Upper lobe of right lung (tissue), 1 donor: ENCODE data around the gene NDUFAF8. TPM values are rescaled to one million over a fixed set of nuclear protein-coding genes. Genes with fewer than 3 reads are reported as not detected.
"Not testable (repeated sequence)": the region's sequence is repeated elsewhere in the genome, so short reads cannot be mapped to it uniquely, and the experiment has no call there.

Experiments
- ATAC-seq: fragments of 200-7000 bp; cut with Tn5 transposase; one replicate; pipeline ENCODE4 v1.9.1; 2020; ENCODE audit warnings: mild to moderate bottlenecking, moderate library complexity
- DNase-seq: peaks from one replicate; pipeline ENCODE4 v3.0.0-alpha.2; 2020
- H3K27ac ChIP-seq: fragments of 200-600 bp; one replicate; pipeline ENCODE4 v1.8.0; 2022
- H3K27me3 ChIP-seq: fragments of 200-600 bp; one replicate; pipeline ENCODE4 v1.8.0; 2022; ENCODE audit warnings: mild to moderate bottlenecking
- H3K36me3 ChIP-seq: fragments of 200-600 bp; one replicate; pipeline ENCODE4 v1.8.0; 2022
- H3K4me1 ChIP-seq: fragments of 200-600 bp; one replicate; pipeline ENCODE4 v1.8.0; 2022
- H3K4me3 ChIP-seq: fragments of 200-600 bp; one replicate; pipeline ENCODE4 v1.8.0; 2022; ENCODE audit warnings: mild to moderate bottlenecking
- H3K9me3 ChIP-seq: fragments of 200-600 bp; one replicate; pipeline ENCODE4 v1.8.0; 2022
- CTCF ChIP-seq: fragments of 200-600 bp; IDR thresholded peaks from one replicate; pipeline ENCODE4 v1.8.0; 2022; ENCODE audit warnings: antibody characterized with exemption
- intact Hi-C: fragments of 100-400 bp; cut with DNase I; formaldehyde crosslinking; loops from one replicate; pipeline ENCODE4 v1.11.0; 2022
- total RNA-seq: library from RNA; stranded (reverse); fragmentation: NEBNext Ultra II Directional; extraction: Animal tissue kit (Norgen Biotek cat#: 25700); gene quantifications from one replicate; pipeline ENCODE4 v1.2.1, GENCODE V29; 2021
- donor health status: DM: no; HTN: yes; CAD: no; lungs with severe emphysema.

The NDUFAF8 gene
- total RNA-seq, 1 donor from 2014 or later = 32.6 TPM

- peak; percentile 1 for ATAC-seq
- H3K4me1 ChIP-seq = peaks cover 16% of the 10 kb centered on the region
- no peak overlapping the region for H3K27ac ChIP-seq
- no peaks in the 10 kb centered on the region for H3K27me3 ChIP-seq
- TF ChIP-seq CTCF = no peak
- H3K4me3 ChIP-seq = peak overlapping the region; percentile 75
- no peaks in the 10 kb centered on the region for H3K36me3 ChIP-seq
- intact Hi-C loops = no loop called here
- no peaks in the 10 kb centered on the region for H3K9me3 ChIP-seq
- no peak for DNase-seq
Measured at GRCh38 chr17:81222620-81222905, 16.6 kb upstream of the NDUFAF8 start.

GRCh38 chr17:81222906-81223761, 16.0 kb upstream of the NDUFAF8 start, which contains the start of gene CEP131:
CEP131 (minus strand) TSS chr17:81222965; CDS start chr17:81220056, 2,909 bp downstream.
- H3K4me3 ChIP-seq = peak within 1 kb of the TSS; percentile 75
- no peak for TF ChIP-seq CTCF
- no peaks in the 10 kb centered on the region for H3K27me3 ChIP-seq
- ATAC-seq (peak; percentile 97), DNase-seq (peak; percentile 100)
- peaks cover 16% of the 10 kb centered on the region for H3K4me1 ChIP-seq
- H3K36me3 ChIP-seq = no peaks in the 10 kb centered on the region
- H3K9me3 ChIP-seq = no peaks in the 10 kb centered on the region
- H3K27ac ChIP-seq = no peak within 1 kb of the TSS
- intact Hi-C loops = no loop called here

- no peak overlapping the region for H3K27ac ChIP-seq
- TF ChIP-seq CTCF = no peak
- DNase-seq (no peak), ATAC-seq (no peak)
- H3K4me1 ChIP-seq = peaks cover 16% of the 10 kb centered on the region
- no peaks in the 10 kb centered on the region for H3K36me3 ChIP-seq
- H3K4me3 ChIP-seq = peak overlapping the region; percentile 47
- no peaks in the 10 kb centered on the region for H3K27me3 ChIP-seq
- intact Hi-C loops = no loop called here
- H3K9me3 ChIP-seq = no peaks in the 10 kb centered on the region
Measured at GRCh38 chr17:81223762-81224130, 15.4 kb upstream of the NDUFAF8 start.

GRCh38 chr17:81227630-81228029, 11.5 kb upstream of the NDUFAF8 start:
- H3K4me3 ChIP-seq, H3K27me3 ChIP-seq, ATAC-seq, intact Hi-C loops, H3K9me3 ChIP-seq, DNase-seq, H3K4me1 ChIP-seq, H3K27ac ChIP-seq: not testable (repeated sequence)
- peaks cover 31% of the 10 kb centered on the region for H3K36me3 ChIP-seq

- Histone ChIP-seq H3K36me3 (peaks cover 34% of the 10 kb centered on the region), H3K4me1 (peaks cover 6% of the 10 kb centered on the region), H3K27ac (no peak overlapping the region), H3K9me3 (no peaks in the 10 kb centered on the region), H3K27me3 (no peaks in the 10 kb centered on the region), H3K4me3 (no peak overlapping the region)
- DNase-seq (no peak), ATAC-seq (peak; percentile 60)
- no peak for TF ChIP-seq CTCF
- intact Hi-C loops = no loop called here
Measured at GRCh38 chr17:81228420-81228819, 10.7 kb upstream of the NDUFAF8 start.

GRCh38 chr17:81228834-81229665, 10.1 kb upstream of the NDUFAF8 start:
- Histone ChIP-seq H3K27ac (no peak overlapping the region), H3K36me3 (peaks cover 39% of the 10 kb centered on the region), H3K4me3 (no peak overlapping the region), H3K4me1 (no peaks in the 10 kb centered on the region), H3K27me3 (no peaks in the 10 kb centered on the region), H3K9me3 (no peaks in the 10 kb centered on the region)
- ATAC-seq = no peak
- intact Hi-C loops = no loop called here
- no peak for DNase-seq
- no peak for TF ChIP-seq CTCF
